ENCODE measurements around the gene ALG9.
"Not testable (repeated sequence)": the region's sequence is repeated elsewhere in the genome, so short reads cannot be mapped to it uniquely, and the experiment has no call there.

ALG9 gene

DNA sequence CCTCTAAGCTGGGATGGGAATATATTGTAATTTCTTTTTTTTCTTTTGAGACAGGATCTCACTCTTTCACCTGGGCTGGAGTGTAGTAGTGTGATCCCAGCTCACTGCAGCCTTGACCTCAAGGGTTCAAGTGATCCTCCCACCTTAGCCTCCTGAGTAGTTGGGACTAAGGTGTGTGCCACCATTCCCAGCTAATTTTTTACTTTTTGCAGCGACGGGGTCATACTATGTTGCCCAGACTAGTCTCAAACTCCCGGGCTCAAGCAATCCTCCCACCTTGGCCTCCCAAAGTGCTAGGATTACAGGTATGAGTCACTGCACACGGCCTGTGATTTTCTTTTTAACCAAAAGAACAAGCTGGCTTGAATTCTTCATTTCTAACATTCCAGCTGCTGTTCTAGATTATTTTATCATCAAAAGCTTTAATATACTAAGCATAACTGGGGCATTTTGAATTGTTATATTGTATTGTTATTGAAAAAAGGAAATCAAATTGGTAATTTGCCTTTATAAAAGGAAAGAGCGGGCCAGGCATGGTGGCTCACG, 78.4 kb downstream of the ALG9 start:
- DNase-seq, result no peak

DNA sequence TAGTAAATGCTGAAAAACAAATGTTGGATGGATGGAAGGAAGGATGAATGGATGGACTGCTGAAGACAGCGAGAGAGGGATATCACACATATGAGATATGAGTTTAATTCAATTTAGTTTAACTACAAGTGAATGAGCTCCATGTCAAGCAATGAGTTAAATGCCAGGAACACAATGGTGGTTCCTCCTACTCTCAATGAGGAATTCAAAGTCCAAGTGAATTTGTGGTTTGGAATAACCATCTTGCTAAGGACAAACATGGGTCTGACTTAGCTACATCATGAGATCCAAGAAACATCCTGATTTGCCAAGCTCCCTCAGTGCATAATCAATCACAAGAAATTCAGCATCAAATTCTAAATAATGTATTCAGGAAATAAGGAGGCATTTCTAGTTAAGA, 79.1 kb downstream of the ALG9 start:
- no peak for DNase-seq

DNA sequence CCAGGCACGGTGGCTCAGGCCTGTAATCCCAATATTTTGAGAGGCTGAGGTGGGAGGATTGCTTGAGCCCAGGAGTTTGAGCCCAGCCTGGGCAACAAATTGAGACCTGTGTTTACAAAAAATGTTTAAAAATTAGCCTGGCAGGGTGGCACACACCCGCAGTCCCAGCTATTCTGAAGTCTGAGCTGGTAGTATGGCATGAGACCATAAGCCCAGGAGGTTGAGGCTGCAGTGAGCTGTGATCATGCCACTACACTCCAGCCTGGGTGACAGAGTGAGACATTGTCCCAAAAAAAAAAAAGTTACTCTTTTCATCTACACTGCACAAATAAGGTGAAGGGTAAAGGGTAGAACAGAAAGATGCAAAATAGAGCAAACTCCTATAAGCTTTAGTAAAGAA, 82.9 kb downstream of the ALG9 start:
- no peak for DNase-seq

DNA sequence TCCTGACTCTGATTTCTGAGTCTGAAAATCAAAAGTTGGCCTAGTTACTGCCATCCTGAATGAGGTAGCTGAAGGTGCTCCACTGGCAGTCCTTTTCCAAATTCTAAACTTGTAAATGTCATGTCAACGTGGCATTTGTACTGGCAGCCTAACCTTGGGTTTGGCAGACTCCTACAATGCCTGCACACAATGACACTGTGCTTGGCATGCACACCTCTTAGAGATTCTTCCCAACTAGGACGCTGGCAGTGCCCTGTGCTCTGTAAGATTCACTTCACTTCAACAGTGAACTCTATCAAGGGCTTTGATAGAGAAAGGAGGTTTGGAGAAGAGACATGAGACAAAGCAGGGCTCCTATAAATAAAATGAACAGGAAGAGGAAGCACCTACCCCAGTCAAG, 83.3 kb downstream of the ALG9 start:
- DNase-seq, result no peak

DNA sequence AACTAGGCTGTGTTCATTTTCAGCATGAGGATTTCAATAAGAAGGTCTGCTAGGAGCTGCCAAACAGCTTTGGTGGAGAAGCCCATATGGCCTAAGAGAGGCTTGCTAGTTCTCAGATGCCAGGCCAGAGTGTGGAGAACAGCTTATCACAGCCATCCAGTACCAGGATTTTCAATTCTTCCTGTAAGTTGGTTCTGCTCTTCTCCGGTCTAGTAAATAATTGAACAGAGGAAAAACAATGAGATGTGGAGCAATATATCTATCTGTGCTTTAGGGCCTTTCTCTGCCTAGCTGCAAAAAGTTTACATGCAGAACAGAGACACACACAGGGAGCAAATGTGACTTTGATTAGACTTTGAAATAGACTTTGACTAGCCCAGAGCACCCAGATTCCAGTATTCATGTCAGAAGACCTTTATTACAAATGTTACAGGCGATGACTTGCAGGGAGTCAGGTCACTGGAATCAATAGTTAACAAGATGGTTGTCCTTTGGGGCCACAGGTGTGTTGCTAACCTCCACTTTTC, 85.4 kb downstream of the ALG9 start:
- DNase-seq, result no peak

DNA sequence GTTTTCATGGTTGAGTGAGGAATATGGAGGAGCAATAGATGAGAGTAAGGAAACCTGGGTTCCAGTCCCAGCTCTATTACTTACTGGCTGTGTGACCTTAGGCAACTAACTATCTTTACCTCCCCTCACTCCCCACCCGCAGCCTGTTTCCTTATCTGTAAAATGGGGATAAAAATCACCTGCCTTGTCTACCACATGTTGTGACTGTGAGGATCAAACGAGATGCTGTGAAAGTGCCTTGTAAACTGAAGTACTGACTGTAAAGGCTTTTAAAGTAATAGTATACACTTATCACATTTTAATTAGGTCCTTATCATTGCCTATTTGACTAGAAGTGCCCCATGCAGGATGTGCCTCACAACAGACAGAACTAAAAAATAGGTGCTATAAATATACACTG, 86.3 kb downstream of the ALG9 start:
- no peak for DNase-seq

DNA sequence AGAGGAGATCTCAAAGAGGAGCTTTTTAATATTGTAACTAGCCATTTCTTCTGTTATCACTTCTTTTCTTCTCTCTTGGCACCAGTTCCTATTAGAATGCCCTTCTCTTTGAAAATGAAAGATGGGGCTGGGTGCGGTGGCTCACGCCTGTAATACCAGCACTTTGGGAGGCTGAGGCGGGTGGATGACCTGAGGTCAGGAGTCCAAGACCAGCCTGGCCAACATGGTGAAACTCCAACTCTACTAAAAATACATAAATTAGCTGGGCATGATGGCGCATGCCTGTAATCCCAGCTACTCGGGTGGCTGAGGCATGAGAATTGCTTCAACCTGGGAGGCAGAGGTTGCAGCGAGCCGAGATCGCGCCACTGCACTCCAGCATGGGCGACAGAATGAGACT, 87.1 kb downstream of the ALG9 start:
- not testable (repeated sequence) for DNase-seq

DNA sequence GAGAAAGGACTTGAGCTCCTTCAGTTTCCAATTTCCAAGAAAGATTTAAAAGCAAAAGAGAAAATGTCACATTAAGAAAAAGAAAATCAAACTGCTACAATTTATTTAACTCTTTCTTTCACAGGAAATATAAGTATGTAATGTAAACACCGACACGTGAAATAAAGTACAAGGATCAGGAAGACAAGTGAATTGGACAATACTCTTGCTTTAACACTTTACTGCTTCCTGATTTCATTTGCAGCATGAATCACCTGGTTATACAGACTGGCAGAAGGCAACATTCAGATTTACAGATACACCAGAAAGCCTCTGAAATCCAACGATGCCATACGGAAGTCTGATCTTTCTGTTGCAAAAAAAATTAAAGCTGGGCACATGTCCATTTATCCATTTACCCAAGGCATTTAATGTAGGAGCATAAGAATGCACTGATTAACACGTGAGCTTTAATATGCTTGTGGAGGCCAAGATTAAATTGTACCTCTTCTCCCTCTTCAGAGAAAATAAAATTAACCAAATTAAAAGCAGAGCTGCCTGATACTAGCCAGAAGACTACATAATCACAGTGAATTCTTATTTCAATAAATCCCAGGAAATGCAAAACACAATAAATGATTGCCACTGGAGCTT, 89.2 kb downstream of the ALG9 start:
- no peak for DNase-seq

DNA sequence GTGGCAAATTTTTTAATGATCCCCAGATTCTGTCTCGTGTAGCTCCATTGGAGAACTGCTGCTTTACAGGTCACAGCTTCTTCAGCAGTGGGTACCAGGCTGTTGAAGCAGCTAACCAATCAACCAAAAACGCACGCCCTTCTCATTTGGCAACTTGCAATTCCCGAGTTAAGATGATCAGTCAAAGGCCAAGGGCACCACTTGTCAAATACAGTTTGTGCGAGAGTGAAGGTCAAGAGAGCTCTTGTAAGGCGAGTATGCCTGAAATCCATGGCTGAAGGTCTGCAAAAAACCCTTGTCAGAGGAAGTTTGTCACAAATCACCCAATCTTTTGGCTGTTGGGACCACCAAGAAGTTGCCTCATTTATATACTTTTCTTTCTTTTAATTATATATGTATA, 92.3 kb downstream of the ALG9 start:
- no peak for DNase-seq

DNA sequence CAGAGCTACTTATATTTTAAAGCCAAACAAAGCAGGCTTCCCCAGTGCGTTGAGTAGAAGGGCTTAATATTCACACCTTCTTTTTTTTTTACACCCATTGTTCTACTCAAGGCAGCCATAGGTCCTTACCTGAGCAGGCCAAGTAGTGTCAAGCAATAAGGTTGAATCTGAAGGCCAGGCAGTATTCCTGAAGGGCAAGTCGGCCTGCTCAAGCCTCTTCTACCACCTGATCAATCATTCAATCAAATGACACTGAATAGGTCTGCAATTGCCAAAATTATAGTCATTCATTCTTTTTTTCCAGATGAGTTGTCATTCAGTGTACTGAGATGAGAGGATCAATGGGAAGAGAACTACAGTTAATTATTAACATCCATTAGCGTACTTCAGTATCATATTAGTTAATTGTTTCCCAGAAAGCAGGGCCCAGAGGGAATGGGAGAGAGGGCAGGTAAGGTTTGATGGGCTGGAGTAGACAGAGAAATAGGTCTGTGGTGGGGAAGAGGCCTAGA, 93.3 kb downstream of the ALG9 start:
- no peak for DNase-seq

DNA sequence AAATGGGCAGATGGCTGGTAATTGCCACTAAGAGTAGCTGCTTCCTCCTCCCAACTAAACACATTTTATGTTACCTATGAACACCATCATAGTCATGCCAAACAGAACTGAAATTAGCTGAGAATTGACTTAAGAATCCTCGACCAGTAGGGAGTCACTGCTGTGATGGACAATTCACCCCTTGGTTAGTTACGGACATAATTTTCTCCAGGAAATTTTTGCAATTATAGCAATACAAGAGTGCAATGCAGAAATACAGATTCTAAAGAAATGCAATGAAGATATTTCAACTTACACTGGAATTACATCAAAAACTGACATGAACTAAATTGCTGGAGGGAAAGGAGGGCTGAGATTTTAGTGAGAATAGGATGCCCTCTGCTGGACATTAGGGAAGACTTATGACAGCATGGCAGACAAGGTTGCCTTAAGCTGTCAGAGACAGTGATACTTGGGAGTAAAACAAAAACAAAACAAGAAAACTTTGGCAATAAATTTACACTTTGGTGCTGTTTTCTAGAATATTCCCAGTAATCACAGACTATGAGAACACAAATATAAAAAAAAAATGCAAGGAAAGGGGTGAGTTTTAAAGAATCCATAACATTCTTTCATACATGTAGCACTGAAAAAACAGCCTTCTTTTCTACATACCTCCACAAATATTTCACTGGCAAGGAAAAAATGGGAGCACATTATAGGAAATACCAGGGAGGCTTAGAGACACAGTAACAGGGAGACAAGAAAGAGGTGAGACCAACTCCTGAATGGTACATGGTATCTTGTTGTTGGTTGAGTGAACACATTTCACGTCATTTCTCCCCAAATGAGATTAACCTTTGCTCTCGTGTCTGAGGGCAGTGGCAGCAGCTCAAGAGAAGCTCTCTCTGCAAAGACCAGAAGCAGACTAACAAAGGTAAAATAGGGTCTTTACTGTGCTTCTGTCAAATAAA, 94.0 kb downstream of the ALG9 start:
- peak; percentile 62 for DNase-seq

DNA sequence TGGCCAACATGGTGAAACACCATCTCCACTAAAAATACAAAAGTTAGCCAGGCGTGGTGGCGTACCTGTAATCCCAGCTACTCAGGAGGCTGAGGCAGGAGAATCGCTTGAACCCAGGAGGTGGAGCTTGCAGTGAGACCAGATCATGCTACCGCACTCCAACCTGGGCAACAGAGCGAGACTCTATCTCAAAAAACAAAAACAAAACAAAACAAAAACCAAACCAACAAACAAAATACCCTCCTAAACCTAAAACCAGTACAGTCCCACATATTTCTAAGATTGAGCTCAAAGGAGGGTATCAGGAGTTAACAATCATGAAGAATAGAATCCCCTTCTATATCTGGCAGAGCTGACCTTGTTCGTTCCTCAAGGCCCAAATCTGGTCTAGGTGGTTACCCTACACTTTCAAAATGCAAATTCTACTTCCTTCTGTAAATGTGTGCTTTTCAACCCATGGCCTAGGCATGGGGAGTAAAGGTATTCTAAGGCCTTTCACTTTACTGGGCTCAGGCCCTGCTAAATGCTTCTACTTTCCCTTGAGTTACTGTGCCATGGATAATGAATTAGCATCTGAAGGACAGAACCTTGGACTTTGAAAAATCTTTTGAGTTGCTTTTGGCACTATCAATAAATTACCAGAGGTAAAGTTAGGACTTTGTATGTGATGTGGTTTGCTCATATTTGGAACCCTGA, 94.8 kb downstream of the ALG9 start:
- no peak for DNase-seq

DNA sequence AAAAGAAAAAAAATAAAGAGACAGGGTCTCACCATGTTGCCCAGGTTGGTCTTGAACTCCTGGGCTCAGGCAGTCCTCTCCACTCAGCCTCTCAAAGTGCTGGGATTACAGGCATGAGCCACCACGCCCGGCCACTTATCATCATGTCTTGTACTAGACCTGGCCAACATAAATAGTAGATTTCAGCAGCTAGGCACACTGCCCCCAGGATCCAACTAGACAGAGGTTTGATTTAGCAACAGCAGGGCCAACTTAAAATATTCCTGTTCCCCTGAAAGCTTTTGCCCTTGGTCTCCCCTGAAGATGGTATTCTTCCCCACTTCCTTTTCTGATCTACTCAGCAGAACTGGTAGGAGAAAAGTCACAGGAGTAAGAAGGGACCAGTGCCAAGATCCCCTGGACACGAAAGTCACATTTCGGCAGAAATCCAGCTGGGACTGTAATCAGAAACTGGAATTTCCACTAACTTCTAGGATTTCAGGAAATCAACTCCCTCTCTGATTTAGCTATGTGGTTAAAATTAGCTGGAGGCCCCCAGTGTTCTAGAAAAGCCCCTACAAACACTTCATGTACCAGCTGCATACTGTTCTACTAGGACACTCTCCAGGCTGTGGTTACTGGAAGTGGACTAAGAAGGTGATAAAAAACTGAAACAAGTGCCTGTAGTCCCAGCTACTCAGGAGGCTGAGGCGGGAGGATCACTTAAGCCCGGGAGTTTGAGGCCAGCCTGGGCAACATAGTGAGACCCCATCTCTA, 96.2 kb downstream of the ALG9 start:
- no peak for DNase-seq

DNA sequence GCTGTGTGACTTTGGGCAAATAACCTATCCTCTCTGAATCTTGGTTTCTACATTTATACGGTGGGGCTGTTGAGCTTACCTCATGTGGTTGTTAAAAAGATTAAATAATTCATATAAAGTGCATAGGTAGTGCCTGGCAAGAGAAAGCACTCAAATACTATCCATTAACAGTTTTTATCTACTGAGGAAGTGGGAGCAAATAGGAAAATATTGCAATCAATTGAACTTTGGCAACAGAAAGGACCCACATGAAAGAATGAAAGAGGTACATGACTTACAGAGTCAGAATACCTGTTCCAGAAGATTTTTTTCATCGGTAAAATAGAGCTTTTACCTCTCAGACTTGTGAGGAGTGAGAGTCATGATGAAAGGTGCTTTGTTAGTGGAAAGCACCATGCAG, 98.8 kb downstream of the ALG9 start:
- no peak for DNase-seq

DNA sequence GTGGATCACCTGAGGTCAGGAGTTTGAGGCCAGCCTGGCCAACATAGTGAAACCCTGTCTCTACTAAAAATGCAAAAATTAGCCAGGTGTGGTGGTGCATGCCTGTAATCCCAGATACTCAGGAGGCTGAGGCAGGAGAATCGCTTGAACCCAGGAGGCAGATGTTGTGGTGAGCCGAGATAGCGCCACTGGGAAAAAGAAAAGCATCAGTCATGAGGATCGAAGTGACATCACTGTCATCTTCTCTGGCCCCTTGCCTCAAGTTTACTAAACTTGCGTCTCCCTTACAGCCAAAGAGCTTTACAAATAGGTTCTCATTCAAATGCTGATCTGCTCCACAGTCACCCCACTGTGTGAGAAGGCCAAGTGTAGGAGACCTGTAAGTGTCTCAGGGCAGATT, 100.2 kb downstream of the ALG9 start:
- not testable (repeated sequence) for DNase-seq

DNA sequence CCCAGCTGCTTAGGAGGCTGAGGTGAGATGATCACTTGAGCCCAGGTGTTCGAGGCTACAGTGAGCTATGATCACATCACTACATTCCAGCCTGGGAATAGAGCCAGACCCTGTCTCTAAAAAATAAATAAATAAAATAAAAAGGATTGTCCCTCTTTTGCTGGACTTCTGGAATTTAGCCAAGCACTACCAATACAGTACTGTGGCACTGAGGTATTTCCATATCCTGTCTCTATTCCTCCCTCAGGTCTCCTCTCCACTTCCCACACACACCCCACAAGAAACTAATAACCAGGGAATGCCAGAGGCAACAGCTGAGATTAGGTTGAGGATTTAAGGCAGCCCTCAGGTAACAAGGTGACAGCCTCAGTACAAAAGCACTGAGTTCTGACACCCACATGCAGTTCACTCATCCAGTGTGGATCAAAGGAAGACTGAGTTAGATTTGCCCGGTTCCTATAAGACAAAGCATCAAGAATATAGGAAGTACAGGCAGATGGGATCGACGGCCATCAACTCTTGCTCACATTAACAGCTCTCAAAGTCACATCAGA, 100.7 kb downstream of the ALG9 start:
- DNase-seq, result no peak

DNA sequence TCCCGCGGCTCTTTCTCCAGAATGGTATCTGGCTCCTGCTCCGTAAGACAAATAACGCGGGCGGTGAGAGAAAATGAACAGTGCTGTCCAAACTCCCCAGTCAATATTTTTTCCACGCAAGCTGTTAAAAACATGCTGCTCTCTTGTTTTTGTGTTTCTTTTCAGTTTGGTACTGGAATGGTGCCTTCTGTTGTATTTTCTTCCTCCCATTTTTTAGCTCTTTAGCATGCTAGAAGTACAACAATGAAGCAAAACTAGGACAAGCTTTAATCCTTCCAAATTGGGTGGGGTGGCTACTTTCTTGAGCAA, 104.6 kb downstream of the ALG9 start:
- no peak for DNase-seq

DNA sequence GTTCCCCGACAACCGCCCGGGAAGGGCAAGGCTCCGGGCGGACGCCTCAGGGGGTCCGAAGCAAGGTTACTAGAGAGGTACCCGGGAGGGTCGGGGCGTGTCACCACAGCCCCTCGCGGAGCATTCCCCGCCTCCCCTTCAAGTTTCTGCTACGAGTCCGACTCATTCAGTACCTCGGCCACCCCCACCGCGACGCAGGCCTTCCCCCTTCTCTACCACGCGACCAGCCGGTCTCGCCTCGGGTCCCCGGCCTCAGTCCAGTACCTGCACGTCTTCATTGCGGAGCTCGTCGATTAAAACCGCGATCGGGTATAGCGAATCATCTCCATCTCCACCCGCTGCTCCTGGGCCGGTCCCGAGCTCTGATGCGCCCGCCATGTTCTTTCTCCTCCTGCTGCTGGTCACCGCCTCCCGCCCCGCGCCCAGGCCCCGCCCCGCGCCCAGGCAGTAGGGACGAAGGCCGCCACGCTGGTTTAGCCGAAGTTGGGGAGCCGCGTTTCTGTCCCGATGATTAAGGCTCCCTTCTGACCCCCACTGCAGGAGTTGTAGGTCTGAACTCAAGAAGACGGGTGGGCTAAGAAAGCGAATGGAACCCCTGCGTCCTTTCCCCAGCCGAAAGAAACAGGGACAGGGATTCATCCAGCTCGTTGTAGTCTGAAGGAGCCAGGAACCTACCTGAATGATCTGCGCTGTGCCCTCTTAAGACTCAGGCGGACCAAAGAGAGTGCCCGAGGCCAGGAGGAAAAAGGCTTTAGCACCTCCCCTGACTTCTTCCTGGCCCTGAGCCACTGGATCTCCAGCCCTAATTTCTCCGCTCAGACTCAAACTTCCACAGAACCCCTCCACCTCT, 105.2 kb downstream of the ALG9 start, which contains the start of gene PPP2R1B:
Gene PPP2R1B, minus strand, starts transcription at position 406 of the 850 bp plus-strand sequence. Its CDS starts 28 bp downstream, at position 378.
- DNase-seq, result peak; percentile 53

DNA sequence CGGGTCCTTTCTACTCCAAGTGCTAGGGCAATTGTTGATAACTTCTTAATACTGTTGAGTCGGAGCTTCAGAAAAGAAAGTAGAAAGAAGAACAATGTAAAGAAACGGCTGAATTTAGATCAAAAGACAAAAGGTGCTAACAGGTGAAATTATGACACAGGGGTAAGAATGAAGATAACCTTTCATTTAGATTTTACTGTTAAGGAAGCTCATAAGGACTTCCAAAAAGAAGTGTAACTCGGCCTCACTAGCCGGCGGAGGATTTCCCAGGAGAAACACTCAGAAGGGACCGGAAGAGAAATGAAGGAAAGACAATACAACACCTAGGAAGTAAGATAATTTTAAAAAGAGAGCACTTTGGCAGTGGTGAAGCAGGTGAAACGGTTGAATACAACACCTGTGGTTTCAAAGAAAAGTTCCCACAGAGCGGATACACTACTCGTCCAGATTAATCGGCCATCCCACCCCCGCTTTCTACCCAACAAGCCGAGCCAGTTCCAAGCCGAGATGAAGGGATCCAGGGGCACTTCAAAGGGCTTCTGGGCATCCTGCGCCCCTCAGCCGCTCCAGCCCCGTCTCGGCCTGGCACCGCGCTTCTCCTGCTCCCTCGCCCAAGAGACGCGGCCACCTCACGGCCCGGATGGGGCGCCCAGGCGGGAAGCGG, 105.9 kb downstream of the ALG9 start:
- DNase-seq, result no peak

DNA sequence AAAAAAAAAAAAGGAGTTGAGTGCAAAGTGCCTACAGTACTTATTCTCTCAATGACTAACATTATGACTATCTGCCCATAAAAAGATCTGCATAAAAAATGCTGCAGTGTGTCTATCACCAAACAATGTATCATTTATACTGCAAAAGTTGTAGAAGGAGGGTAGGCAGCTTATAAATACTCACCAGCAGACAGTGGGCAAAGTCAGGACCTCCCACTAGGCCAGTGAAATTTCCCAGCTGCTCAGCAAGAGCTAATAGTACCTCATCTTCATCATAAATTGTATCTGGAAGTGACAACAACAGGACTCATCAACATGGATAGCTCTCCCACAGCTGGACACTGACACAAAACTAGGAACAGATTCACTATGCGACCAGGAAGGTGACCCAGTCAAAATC, 106.8 kb downstream of the ALG9 start:
- no peak for DNase-seq

Measured in NCI-H774 (cell line).